GM18520 (cell line): ENCODE measurements around the gene C11orf21.

Source experiments
- ATAC-seq: cut with Tn5 transposase; IDR thresholded peaks from one replicate; pipeline ENCODE4 v1.9.1; 2021; ENCODE audit not compliant: unreplicated experiment

C11orf21 gene

DNA sequence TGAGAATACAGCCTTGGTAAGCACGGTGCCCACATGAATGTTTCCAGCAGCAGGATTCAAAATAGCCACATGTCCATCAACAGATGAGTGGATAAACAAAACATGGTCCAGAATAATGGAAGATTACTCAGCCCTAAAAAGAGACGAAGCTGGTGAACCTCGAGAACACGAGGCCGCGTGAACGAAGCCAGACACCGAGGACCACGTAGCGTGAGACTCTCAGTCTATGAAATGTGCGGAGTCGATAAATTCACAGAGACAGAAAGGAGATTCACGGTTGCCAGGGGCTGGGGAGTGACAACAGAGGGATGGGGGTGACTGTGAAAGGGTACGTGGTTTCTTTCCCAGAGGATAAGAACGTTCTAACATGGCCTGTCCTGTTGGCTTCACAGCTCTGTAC is 28.4 kb downstream of the C11orf21 start:
- no peak for ATAC-seq

DNA sequence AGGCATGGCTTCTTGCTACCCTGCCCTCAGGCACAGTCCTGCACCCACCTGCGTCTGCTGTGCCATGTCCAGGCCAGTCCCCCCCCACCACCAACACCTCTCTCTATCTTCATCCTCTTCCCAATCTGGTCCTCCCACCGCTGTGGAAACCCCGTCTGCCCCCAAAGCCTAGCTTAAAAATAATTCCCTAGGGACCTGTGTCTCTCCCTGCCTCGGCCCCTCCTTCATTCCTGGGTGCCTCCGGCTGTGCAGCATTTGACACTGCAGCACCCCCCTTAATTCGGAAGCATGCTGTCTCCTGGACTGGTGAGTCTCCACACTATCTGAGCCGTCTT is 28.8 kb downstream of the C11orf21 start:
- no peak for ATAC-seq

DNA sequence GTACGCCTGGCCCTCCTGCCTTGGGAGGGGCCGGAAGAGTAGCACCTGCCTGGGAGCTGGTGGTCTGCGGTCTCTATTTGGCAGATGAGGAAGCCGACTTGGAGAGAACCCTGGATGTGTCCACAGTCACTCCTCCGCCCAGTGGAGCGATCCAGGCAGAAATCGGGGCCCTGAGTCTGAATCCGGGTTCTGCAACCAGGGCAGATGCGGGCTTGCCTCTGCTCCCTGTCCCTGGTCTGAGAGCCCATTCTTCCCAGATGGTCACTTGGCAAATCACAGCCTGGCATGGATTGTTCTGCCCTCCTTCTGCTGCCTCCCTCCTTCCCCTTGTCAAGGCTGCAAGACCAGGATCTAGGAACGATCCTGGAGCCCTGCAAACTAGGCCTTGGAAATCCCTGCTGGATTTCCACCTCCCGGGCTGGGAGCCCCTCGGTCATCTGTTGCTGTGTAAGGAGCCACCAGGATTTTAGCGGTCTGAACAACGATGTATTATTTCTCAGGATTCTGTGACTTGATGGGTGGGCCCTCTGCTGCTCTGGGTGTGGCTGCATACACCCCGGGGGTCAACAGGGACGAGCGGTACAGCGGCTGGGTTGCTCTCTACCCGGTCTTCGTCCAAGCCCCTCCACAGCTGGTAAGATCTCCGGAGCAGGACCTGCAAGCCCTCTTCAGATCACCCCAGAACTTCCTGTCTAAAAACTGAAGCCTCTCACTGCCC is 29.3 kb downstream of the C11orf21 start:
- ATAC-seq: no peak

DNA sequence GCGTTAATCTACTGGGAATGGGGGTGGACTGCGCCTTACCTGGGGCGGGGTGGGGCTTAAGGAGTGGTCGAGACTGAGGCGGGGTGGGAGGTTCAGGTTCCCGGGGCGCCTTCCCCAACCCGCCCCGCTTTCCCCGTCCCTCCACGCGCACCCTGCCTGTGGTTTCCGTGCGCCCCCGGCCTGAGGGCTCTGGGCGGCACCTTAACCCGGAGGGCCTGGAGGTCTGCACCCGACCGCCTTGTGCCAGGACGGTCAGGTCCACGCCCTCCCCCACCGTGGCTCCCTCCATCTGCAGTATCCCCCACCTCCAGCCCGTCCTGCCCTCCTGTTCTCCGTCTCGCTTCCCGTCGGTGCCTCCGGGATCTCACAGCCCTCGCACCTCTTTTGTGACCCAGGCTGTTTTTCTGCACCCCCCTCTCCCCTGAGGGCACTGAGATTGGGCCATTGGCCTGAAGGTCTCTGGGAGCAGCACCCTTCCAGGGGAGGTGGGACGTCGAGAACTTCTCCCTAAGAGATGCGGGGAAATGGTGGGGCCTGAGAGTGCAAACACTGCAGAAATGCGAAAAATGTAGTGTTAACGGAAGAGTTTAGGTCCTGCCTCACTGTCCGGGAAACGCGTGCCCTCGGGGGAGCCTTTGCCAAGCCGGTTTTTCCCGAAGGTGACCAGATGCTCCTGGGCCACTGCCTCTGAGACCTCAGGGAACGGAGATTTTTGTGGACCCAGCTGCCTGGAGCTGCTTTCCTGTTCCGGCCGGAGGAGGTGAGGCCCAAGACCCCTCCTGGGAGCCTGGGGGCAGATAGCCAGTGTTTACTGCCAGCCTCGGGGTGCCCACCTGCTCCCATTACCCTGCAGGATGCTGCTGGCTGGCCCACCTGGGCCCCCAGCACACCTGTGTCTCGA is 30.1 kb downstream of the C11orf21 start:
- no peak for ATAC-seq

DNA sequence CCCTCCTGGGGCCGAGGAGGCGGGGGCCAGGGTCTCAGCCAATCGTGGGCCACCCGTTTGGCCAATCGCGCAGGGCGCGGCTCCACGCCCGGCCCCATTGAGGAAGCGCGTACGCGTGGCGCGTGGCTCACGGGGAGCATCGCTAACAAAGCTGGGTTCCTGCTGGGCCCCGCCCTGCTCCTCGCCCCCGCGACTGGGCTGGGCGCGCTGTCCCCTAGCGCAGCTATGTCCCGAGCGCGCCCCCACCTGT is 30.7 kb downstream of the C11orf21 start:
- ATAC-seq: no peak

DNA sequence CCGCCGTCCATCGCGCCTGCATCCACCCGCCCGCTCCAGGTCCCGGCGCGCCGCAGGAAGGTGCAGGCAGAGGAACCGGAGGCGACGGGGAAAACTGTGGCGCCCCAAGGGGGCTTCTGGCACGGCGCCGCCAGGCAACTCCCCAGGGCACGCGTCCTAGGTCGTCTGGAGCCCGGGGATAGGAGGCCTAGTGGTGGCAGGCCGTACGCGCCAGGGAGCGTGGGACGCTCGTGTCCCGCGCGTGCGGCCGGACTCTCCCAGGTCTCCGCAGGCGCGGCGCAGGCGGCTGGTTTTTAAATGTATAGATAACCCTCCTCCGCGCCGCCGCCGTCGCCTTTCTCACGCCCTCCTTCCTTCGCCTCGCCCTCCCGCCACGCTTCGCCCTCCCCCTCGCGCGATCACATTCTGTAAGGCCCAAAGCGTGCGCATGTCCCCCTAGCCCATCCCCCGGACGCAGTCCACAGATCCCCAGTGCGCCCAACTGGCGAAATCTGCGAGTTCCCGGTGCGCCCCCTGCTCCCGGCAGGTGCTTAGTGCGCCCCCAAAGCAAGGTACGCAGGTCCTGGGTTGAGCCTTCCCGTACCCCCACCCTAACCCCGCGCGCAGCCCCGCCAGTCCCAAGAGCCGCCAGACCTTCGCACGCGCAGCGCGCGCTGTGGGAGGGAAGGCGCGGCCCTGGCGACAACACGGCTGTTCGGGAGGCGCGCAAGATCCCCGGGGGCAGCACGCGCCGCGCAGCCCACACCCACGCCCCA is 31.2 kb downstream of the C11orf21 start, which contains the start of gene ASCL2:
ASCL2 (minus strand) TSS at position 267 of the 755 bp plus-strand sequence; CDS start at position 11, 256 bp downstream.
- no peak for ATAC-seq

DNA sequence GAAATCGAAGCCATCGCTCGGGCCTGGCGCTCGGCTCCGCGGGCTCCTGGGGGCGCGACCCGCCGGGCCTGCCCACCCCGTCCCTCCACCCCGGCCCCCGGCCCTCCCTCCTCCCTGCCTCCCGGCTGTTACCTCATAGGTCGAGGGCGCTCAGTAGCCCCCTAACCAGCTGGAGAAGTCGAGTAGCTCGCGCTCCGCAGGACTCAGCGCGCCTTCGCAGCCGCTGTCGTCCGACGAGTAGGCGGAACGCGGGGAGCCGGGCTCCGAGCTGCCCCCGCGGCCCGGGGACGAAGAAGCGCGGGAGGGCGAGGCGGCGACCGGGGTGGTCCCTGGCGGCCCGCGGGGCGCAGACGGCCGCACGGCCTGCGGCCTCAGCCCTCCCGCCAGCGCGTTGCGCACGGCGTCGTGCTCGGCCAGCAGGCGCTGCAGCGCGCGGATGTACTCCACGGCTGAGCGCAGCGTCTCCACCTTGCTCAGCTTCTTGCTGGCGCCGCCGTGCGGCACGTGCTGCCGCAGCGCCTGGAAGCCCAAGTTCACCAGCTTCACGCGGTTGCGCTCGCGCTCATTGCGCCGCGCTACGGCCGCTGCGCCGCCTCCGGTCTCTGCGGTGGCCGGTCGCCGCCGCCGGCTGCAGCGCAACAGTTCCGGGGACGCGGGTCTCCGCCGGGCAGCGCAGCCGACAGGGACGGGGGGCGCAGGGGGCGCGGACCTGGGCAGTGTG is 32.0 kb downstream of the C11orf21 start:
- no peak for ATAC-seq

DNA sequence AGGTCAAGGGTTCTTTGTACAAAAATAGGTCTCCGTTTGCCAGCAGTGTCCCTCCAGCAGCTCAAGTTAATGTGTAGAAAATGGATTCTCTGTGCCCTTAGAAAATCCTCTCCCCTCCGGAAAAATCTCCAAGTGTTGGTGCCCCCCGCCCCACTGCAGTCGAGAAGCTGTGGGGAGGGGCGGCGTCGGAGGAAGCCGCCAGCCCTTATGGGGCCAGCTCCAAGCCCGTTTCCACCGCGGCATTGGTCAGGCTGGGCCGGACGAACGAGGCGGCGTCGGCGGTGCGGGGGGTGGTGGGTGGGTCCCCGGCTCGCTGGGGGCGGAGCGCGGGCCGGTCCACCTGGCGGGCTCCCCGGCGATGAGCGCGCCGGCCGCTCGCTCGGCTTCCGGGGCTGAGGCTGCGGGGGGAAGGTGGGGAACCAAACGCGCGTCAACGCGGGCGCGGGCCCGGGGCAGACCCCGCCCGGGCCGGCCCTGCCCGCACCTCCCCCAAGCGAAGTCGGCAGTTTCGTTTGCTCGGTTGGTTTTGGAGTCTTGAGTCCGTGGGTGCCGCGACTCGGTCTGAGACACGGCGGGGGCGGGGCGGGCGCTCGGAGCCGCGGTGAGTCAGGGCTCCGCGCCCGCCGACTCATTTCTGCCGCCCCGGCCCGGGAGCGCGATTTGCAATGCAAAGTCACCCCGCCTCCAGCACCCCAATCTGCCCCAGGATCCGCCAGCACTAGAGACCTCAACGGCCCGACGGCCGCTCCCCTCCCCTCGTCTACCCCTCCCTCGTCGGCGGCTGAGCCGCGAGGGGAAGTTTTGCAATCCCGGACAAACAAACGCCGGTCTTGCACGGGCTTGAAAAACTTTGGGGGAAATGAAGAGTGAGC is 32.8 kb downstream of the C11orf21 start:
- no peak for ATAC-seq

DNA sequence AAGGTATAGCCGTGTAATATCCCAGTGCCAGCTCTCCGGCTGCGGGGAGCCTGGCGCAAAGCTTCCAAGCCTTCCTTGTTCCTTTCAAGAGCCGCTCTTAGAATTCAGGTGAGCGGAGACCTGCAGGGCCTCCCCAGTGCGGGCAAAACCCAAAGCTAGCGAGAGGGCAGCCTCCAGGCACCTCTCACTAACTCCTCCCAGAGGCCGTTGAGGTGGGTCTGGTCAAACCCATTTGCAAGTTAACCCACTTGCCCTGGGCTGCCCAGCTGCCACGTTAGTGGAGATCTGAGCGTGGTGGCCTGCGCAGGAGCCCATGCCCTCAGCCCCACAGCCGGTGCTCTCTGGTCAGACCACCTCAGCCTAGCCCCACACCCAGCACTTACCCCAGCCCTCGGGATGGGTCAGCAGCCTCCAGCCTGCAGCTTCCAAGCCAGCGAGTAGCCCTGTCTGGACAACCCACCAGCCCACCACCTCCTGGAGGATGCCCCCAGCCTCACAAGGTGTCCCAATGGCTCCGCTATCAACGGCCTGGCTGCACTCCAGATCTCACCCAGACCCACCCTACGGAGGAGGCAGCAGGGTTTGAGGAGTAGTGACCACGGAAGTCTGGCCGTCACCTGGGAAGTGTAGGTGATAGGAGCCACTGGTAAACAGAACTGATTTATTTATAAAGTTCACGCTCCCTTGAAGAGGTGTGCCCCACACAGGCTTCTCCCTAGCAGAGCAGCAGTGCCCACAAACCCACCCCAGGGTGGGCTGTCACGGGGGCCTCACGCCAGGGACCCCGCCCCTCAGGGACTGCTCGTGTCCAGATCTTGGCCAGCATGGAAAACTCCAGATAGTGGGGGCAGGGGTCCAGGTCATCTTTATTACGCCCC is 33.6 kb downstream of the C11orf21 start:
- no peak for ATAC-seq

DNA sequence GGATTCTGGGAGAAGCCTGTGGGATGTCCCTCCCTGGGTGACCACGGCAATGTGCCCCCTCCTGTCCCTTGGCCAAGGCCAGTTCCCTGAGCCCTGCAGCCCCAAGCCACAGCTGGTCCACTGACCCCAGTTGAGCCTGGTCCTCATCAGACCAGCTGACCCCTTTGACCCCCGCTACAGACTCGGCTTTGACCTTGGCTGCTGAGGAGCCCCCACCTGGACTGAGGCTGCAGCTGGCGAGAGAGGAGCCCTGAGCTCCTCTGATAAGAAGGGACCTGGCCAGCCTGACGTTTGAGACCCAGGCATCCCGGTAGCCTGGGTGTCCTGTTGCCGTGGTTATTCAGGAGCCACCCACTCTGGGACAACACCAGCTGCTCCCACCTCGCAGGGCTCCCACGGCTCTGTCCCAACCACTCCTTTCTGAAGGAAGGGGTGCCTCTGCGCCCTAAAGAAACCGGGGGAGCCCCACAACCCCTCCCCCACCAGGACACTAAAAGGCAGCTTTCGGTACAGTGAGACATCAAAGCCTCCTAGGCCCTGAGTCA is 34.3 kb downstream of the C11orf21 start:
- no peak for ATAC-seq

DNA sequence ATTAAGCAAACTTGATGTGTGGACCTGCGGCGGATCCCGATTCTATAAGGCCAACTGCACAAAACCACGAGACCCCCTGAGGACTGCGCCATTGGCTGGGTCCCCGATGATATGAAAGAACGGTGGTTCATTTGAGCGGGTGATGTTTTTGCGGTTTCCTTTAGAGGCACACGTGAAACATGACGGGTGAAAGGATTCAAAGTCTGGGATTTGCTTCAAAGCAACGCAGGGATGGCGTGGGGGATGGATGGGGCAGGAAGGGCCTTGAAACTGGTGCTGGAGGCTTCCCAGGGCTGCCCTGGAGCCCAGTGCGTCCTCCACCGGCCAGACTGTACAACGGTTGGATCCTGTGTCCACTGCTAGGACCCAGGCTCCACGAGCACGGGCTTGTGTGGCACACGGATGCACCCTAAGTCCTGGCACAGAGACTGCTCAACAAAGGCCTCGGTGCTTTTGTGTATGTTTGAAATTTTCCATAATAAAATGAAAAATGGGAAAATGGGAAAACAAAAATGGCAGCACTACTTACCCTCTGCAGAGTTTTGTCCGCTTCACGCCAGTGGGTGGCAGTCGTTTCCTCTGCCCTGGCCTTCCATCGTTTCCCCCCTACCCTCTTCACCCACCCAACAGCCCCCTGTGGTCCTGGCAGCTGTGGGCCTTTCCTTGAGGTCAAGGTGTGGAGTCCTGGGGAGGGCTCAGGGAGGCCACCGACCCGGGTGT is 35.0 kb downstream of the C11orf21 start:
- ATAC-seq: no peak

DNA sequence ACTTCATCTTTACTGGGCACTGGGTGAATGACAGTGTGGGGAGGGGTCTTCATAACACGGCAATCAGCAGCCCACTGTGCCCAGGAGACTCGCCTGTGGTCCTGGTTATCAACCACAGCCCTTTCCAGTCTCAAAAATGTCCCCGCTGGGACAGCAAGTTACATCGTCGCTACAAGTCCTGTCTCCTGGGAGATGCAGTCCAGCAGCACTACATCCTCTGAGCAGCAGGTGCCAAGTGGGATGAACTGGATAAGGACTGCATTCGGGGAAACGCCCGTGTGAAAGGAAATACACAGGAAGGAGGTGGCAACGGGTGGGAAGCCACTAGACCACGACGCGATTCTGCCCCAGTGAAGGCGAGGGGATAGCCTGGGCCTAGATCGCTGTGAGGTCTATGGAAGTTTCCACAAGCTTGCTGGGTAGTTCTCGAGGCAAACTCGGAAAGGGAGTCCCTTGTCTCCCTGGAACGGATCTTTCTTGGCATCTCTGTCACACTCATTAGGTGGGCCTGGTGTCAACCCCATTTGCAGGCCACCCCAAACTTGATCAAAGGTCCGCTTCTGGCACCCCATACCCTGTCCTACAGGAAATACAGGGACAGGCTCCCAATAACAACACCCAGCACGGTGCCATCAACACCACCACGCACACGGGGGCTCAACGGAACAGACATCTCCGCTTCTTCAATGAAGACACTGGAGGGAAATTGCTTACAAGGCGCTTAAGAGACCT is 35.7 kb downstream of the C11orf21 start:
- ATAC-seq: no peak

DNA sequence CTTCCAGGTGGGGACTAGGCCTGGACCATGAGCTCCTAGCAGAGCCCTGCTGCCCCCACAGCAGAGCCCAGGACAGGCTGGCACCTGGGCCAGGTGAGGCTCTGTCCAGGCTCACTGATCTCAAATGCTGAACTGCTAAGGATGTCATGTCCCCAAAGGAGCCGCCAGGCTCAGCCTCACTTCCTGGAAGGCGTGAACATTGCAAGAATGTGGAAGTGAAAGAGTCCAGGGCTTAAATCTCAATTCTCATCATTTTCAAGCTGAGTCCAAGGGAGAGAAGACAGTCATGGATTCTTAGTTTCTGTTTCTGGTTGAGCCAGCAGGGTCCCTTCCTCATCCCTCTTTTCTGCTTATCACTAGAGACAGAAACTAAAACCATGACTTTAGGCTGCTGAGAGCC is 36.3 kb downstream of the C11orf21 start:
- ATAC-seq: no peak

DNA sequence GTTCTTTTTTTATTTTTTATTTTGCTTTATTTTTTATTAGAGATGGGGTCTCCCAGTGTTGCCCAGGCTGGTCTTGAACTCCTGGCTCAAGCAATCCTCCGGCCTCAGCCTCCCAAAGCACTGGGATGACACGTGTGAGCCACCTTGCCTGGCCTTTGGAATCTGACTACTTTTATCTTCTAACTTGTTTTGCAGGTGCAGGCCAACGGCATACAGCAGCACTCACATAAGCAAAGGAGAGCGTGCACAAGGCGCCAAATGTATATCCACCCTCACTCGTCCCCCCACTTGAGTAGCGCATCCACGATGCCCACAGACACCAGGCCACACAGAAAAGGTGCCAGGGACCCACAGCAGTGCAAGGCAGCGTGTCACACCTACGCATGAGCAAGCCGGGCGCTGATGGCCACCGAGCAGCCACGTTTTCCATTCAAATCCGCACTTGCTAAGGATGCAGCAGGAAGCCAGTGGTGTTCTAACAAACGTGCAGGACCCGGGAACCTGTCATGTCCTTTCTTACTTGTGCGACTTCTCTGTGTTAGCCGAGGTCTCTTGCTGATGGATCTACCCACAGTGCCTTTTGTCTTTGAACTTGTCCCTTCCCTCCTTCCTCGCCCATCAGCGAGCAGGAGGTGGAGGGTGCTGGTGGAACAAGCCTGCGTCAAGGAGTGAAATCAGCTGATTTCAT is 37.2 kb downstream of the C11orf21 start:
- ATAC-seq: no peak

DNA sequence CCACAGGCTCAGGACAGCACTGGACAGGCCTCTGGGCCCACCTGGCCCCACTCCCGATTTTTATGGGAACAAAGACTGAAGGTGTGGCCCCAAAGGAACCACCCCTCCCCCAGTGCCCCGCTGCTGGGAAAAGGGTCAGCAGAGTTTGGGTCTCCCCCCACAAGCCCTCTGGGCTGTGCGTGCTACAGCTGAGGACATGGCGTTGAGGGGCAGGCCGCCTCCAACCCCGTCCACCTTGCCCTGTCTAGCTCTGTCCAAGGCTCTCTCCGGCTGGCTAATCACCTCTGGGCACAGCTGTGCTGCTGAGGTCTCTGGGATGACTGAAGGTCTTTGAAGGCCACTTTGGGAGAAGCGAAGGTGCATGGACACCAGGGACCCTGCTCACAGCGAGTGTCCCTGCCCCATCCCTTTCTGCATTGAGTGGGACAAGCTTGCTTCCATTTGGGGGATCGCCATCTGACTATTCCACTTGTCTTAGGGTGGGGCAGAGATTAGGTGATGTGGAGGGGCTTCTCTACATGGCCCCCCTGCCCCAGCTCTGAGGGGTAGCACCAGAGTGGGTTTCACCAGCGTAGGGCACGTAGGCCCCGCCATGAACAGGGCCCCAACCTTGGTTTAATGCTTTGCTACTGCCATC is 37.9 kb downstream of the C11orf21 start:
- no peak for ATAC-seq

DNA sequence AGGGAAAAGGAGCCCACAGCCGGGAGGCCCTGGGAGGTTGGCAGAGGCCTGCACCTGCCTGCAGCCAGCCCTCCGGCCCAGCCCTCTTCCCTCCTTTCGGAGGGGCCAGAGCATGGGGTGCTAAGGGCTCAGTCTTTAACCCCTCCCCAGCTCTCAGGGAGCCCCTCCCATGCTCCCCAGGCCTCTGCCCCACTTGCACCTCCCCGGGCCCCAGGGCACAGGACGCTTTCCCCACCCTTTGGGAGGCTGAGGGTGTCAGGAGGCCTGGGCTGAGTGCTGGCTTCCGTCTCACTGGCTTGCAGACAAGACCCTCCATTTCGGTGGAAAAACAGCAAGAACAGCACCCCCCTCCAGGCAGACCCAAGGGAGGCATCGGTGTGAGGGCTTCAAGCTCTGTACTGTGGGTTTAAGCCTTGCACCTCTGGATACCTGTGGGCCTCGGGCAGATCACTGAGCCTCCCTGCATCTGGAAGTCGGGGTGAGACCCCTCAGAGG is 38.6 kb downstream of the C11orf21 start:
- no peak for ATAC-seq
